Measurements from ENCODE around the gene SLC14A1.
"Not testable (repeated sequence)": the region's sequence is repeated elsewhere in the genome, so short reads cannot be mapped to it uniquely, and the experiment has no call there.

SLC14A1 gene

GRCh38 chr18:45751766-45752165 lies 27.8 kb downstream of the SLC14A1 start:
- no peak overlapping the region for H3K4me3 ChIP-seq
- in situ Hi-C loops (cut with MboI; ENCODE audit: low sequenced_read_pairs), result no loop called here

DNA sequence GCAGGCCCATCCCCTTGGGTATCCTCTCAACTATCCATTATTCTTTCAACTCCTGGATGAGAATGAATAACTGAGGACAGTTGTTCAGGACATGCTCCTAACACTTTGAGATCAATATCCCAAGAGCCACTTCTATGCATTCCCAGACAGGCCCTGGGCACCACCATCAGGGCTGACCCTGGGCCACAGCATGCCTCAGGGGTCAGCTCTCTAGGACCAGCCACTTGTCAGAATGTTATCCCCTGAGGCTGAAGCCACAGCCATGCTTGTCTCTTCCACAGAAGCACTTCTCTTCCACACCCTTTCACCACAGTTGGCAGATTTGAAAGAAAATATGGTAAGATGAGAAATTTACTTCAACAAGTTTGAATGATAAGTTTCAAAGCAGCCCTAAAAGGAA lies 28.7 kb downstream of the SLC14A1 start:
- no peaks in the 10 kb centered on the region for H3K36me3 ChIP-seq (replicated peaks)
- H3K4me3 ChIP-seq, result no peak overlapping the region
- in situ Hi-C loops (cut with MboI; ENCODE audit: low sequenced_read_pairs), result no loop called here
- H3K9me3 ChIP-seq, result no peaks in the 10 kb centered on the region
- H3K27me3 ChIP-seq (ENCODE audit: low read depth), result peaks cover 4% of the 10 kb centered on the region; the same call in 1 of the 2 replicates
- H3K4me1 ChIP-seq, result no peaks in the 10 kb centered on the region
- DNase-seq (ENCODE audit: low spot score in 2 of 2), result no peak

More at GRCh38 chr18:45751766-45752165, 27.8 kb downstream of the SLC14A1 start:
- Histone ChIP-seq H3K4me1 (no peaks in the 10 kb centered on the region), H3K27me3 (ENCODE audit: low read depth) (peaks cover 4% of the 10 kb centered on the region; the same call in 1 of the 2 replicates), H3K9me3 (no peaks in the 10 kb centered on the region), H3K36me3 (replicated peaks) (no peaks in the 10 kb centered on the region)
- no peak for DNase-seq (ENCODE audit: low spot score in 2 of 2)

GRCh38 chr18:45753286-45753685 lies 29.3 kb downstream of the SLC14A1 start:
- Histone ChIP-seq H3K4me3 (no peak overlapping the region), H3K9me3 (no peaks in the 10 kb centered on the region), H3K27me3 (ENCODE audit: low read depth) (peaks cover 4% of the 10 kb centered on the region; the same call in 1 of the 2 replicates), H3K36me3 (replicated peaks) (no peaks in the 10 kb centered on the region), H3K4me1 (no peaks in the 10 kb centered on the region)
- in situ Hi-C loops (cut with MboI; ENCODE audit: low sequenced_read_pairs), result no loop called here
- DNase-seq (ENCODE audit: low spot score in 2 of 2), result no peak

DNA sequence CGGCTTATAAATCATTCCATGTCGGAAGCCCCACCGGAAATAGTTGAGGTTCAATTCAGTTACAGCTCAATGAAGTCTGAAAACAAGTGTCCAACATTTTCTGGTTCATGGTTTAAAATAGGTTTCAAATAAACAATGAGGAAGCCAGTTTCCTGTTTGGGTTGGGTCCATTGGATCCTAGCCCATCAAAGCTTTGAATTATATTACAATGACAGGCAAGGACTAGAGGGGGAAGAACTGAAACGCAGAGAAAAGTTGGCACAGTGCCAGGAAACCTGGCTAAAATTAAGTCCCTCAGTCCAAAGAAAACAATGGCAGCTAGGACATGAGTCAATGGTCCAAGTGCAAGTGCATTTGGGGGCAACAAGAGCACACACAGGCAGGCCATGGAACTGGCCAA lies 32.0 kb downstream of the SLC14A1 start:
- no peaks in the 10 kb centered on the region for H3K9me3 ChIP-seq
- H3K36me3 ChIP-seq (replicated peaks), result no peaks in the 10 kb centered on the region
- in situ Hi-C loops (cut with MboI; ENCODE audit: low sequenced_read_pairs), result no loop called here
- no peak for DNase-seq (ENCODE audit: low spot score in 2 of 2)
- no peaks in the 10 kb centered on the region for H3K4me1 ChIP-seq
- peaks cover 4% of the 10 kb centered on the region; the same call in 1 of the 2 replicates for H3K27me3 ChIP-seq (ENCODE audit: low read depth)
- no peak overlapping the region for H3K4me3 ChIP-seq

- in situ Hi-C loops (cut with MboI; ENCODE audit: low sequenced_read_pairs), result no loop called here
- no peaks in the 10 kb centered on the region for H3K4me1 ChIP-seq
Measured at GRCh38 chr18:45757005-45757404, 33.0 kb downstream of the SLC14A1 start.

GRCh38 chr18:45757644-45758043 lies 33.7 kb downstream of the SLC14A1 start:
- in situ Hi-C loops (cut with MboI; ENCODE audit: low sequenced_read_pairs); H3K4me3 ChIP-seq; H3K36me3 ChIP-seq (replicated peaks); DNase-seq (ENCODE audit: low spot score in 2 of 2); H3K4me1 ChIP-seq; H3K27me3 ChIP-seq (ENCODE audit: low read depth); H3K9me3 ChIP-seq: not testable (repeated sequence)

More at GRCh38 chr18:45757005-45757404, 33.0 kb downstream of the SLC14A1 start:
- DNase-seq (ENCODE audit: low spot score in 2 of 2), result no peak
- Histone ChIP-seq H3K27me3 (ENCODE audit: low read depth) (peaks cover 4% of the 10 kb centered on the region; the same call in 1 of the 2 replicates), H3K9me3 (no peaks in the 10 kb centered on the region), H3K4me3 (no peak overlapping the region), H3K36me3 (replicated peaks) (no peaks in the 10 kb centered on the region)

DNA sequence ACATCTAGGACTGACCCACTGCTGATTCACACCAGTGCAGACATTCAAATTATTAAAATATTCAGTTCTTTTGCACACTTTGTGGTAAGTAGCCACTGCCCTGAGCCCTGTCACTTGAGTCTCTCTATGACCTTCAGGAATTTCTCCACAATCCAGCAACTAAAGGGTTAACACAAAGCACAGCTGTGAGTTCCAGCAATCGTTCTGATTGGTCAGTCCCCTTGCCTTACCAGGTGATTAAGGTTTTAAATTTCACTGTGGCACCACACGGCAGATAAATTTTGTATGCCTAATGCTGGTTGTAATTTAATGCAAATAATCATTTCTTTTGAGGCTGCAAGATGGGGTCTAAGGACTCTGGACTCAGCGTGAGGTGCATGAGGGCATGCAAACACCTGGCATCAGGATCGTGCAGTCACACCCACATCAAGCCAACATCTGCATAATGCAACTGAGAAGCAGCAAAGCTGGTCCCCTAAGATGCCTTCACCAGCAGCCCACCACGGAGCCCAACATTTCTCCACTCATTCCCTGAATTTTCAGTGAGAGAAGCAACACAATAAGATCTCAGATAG lies 36.6 kb downstream of the SLC14A1 start:
- in situ Hi-C loops (cut with MboI; ENCODE audit: low sequenced_read_pairs), result no loop called here
- H3K4me1 ChIP-seq, result no peaks in the 10 kb centered on the region
- H3K36me3 ChIP-seq (replicated peaks), result no peaks in the 10 kb centered on the region
- H3K27me3 ChIP-seq (ENCODE audit: low read depth), result no peaks in the 10 kb centered on the region
- no peak for DNase-seq (ENCODE audit: low spot score in 2 of 2)
- no peaks in the 10 kb centered on the region for H3K9me3 ChIP-seq
- H3K4me3 ChIP-seq, result no peak overlapping the region

GRCh38 chr18:45761512-45762114 lies 37.6 kb downstream of the SLC14A1 start:
- no peak for DNase-seq (ENCODE audit: low spot score in 2 of 2)
- no peaks in the 10 kb centered on the region for H3K27me3 ChIP-seq (ENCODE audit: low read depth)
- no peaks in the 10 kb centered on the region for H3K9me3 ChIP-seq
- H3K4me3 ChIP-seq, result no peak overlapping the region
- no peaks in the 10 kb centered on the region for H3K4me1 ChIP-seq
- in situ Hi-C loops (cut with MboI; ENCODE audit: low sequenced_read_pairs), result no loop called here
- no peaks in the 10 kb centered on the region for H3K36me3 ChIP-seq (replicated peaks)

GRCh38 chr18:45764000-45764686 lies 40.2 kb downstream of the SLC14A1 start:
- Histone ChIP-seq H3K27me3 (ENCODE audit: low read depth) (no peaks in the 10 kb centered on the region), H3K9me3 (no peaks in the 10 kb centered on the region), H3K4me1 (no peaks in the 10 kb centered on the region), H3K36me3 (replicated peaks) (no peaks in the 10 kb centered on the region), H3K4me3 (no peak overlapping the region)
- in situ Hi-C loops (cut with MboI; ENCODE audit: low sequenced_read_pairs), result no loop called here
- no peak for DNase-seq (ENCODE audit: low spot score in 2 of 2)

DNA sequence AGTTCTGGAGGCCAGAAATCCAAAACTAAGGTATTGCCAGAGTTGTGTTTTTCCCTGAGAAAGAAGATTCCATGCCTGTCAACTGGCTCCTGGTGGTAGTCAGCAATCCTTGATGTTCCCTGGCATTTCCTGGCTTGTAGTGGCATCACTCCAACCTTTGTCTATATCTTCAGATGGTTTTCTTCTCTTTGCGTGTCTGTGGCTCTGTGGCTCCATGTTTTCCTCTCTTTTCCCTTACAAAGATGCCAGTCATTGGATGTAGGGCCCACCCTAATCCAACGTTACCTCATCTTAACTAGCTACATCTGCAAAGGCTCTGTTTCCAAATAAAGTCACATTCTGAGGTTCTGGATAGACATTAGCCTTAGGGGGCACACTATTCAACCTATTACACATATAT lies 41.8 kb downstream of the SLC14A1 start:
- H3K4me3 ChIP-seq, result no peak overlapping the region
- in situ Hi-C loops (cut with MboI; ENCODE audit: low sequenced_read_pairs), result no loop called here
- no peak for DNase-seq (ENCODE audit: low spot score in 2 of 2)
- no peaks in the 10 kb centered on the region for H3K9me3 ChIP-seq
- no peaks in the 10 kb centered on the region for H3K27me3 ChIP-seq (ENCODE audit: low read depth)
- no peaks in the 10 kb centered on the region for H3K4me1 ChIP-seq
- H3K36me3 ChIP-seq (replicated peaks), result no peaks in the 10 kb centered on the region

DNA sequence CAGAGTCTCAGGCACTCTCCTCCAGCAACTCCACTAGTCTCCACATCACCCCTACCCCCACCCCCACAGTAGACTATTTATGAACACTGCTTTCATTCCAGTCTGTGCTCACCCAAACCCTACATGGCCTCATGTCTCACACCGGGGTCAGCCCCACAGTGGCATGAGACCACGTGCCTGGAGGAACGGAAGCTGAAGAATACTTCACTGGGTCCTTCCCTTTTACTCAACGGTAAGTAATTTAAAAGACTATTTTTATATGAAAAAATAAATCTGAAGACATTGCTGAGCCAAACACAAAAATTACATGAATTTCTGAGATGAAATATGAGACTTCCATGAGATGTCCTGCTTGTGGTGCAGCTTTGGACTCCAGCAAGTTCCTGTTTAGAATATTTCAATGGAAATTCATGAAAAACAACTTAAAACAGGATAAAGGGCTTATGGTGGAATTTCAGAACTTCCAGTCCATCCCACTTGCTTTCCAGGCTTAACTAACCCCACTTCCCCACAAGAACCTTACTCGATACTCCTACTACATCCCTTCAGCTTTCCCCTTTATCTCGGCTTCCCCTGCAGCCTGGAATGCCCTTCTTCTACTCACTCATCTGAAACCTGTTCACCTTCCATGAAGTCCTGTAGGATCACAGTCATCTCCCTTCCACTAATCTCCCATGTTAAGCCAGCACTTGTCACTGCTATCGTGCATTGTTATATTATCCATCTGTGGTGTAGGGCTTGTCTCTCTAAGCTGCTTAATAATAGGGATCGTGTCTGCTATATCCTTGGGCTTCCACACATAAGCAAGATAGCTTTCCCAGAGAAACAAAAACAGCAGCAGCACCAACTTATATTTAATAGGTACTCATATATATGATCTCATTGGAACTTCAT lies 47.9 kb downstream of the SLC14A1 start:
- H3K4me3 ChIP-seq, result no peak overlapping the region
- H3K9me3 ChIP-seq, result no peaks in the 10 kb centered on the region
- H3K4me1 ChIP-seq, result no peaks in the 10 kb centered on the region
- in situ Hi-C loops (cut with MboI; ENCODE audit: low sequenced_read_pairs), result no loop called here
- H3K36me3 ChIP-seq (replicated peaks), result no peaks in the 10 kb centered on the region
- H3K27me3 ChIP-seq (ENCODE audit: low read depth), result peaks cover 4% of the 10 kb centered on the region; the same call in 1 of the 2 replicates
- no peak for DNase-seq (ENCODE audit: low spot score in 2 of 2)

DNA sequence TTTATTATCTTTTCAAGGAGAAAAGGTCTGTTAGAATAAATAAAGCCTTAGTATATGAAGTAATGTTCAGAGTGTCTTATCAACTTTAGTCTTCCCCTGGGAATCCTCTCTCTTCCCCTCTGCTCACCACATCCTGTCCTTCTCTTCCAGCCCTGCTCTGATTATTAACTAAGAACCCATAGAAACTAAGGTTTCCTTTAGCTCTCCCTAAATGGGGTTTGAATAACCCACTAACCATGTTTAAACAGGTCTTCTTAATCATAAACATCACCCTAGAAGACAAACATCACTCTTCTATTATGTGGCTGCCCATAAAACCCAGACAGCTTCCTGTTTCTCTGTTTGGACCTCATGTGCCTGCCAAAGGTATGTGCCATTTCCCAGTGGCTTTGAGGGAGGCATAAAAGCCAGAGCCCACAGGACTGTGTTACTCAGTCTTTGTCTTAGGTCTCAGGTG lies 50.1 kb downstream of the SLC14A1 start:
- DNase-seq (ENCODE audit: low spot score in 2 of 2), result no peak

GRCh38 chr18:45775241-45775676 lies 51.3 kb downstream of the SLC14A1 start:
- no peak overlapping the region for H3K4me3 ChIP-seq
- DNase-seq (ENCODE audit: low spot score in 2 of 2), result no peak
- peaks cover 10% of the 10 kb centered on the region for H3K27me3 ChIP-seq (ENCODE audit: low read depth)

More for the DNA sequence above, 50.1 kb downstream of the SLC14A1 start:
- no peak overlapping the region for H3K4me3 ChIP-seq
- no peaks in the 10 kb centered on the region for H3K4me1 ChIP-seq
- in situ Hi-C loops (cut with MboI; ENCODE audit: low sequenced_read_pairs), result no loop called here
- no peaks in the 10 kb centered on the region for H3K9me3 ChIP-seq
- no peaks in the 10 kb centered on the region for H3K36me3 ChIP-seq (replicated peaks)
- peaks cover 10% of the 10 kb centered on the region for H3K27me3 ChIP-seq (ENCODE audit: low read depth)

More at GRCh38 chr18:45775241-45775676, 51.3 kb downstream of the SLC14A1 start:
- Histone ChIP-seq H3K9me3 (no peaks in the 10 kb centered on the region), H3K36me3 (replicated peaks) (no peaks in the 10 kb centered on the region), H3K4me1 (no peaks in the 10 kb centered on the region)
- in situ Hi-C loops (cut with MboI; ENCODE audit: low sequenced_read_pairs), result no loop called here
